Parathyroid adenoma (tissue), 2 donors: ENCODE data around the gene ZNF436.

Experiments
- H2AFZ ChIP-seq: fragments of 300-600 bp; sonication (generic); one replicate; pipeline ENCODE4 v1.7.0; 2017; ENCODE audit warnings: antibody characterized with exemption, mild to moderate bottlenecking
- H3K27ac ChIP-seq: fragments of 300-600 bp; sonication (generic); one replicate; pipeline ENCODE4 v1.7.0; 2017
- H3K27me3 ChIP-seq: fragments of 300-600 bp; sonication (generic); one replicate; pipeline ENCODE4 v1.7.0; 2017; ENCODE audit warnings: low read length; ENCODE audit not compliant: control insufficient read depth, insufficient read depth
- H3K36me3 ChIP-seq: fragments of 300-600 bp; sonication (generic); one replicate; pipeline ENCODE4 v1.7.0; 2017; ENCODE audit warnings: low read length; ENCODE audit not compliant: control insufficient read depth, insufficient read depth
- H3K4me1 ChIP-seq: fragments of 300-600 bp; sonication (generic); one replicate; pipeline ENCODE4 v1.7.0; 2017; ENCODE audit warnings: control low read depth
- H3K4me2 ChIP-seq: fragments of 300-600 bp; sonication (generic); one replicate; pipeline ENCODE4 v1.7.0; 2017; ENCODE audit warnings: low read length
- H3K4me3 ChIP-seq: fragments of 300-600 bp; sonication (generic); one replicate; pipeline ENCODE4 v1.7.0; 2017; ENCODE audit warnings: low read depth, low read length
- H3K79me2 ChIP-seq: fragments of 300-600 bp; sonication (generic); one replicate; pipeline ENCODE4 v1.7.0; 2017; ENCODE audit warnings: control low read depth
- H3K9ac ChIP-seq: fragments of 300-600 bp; sonication (generic); one replicate; pipeline ENCODE4 v1.7.0; 2017; ENCODE audit warnings: mild to moderate bottlenecking
- H3K9me3 ChIP-seq: fragments of 300-600 bp; sonication (generic); one replicate; pipeline ENCODE4 v1.7.0; 2017; ENCODE audit warnings: low read length; ENCODE audit not compliant: control insufficient read depth
- TF ChIP-seq, protein P1 (sequence below): fragments of 300-600 bp; sonication (generic); IDR thresholded peaks from one replicate; pipeline ENCODE4 v1.7.0; 2017; ENCODE audit warnings: antibody characterized with exemption, mild to moderate bottlenecking
- donor health status: primary hyperparathyroidism.

The ZNF436 gene

DNA sequence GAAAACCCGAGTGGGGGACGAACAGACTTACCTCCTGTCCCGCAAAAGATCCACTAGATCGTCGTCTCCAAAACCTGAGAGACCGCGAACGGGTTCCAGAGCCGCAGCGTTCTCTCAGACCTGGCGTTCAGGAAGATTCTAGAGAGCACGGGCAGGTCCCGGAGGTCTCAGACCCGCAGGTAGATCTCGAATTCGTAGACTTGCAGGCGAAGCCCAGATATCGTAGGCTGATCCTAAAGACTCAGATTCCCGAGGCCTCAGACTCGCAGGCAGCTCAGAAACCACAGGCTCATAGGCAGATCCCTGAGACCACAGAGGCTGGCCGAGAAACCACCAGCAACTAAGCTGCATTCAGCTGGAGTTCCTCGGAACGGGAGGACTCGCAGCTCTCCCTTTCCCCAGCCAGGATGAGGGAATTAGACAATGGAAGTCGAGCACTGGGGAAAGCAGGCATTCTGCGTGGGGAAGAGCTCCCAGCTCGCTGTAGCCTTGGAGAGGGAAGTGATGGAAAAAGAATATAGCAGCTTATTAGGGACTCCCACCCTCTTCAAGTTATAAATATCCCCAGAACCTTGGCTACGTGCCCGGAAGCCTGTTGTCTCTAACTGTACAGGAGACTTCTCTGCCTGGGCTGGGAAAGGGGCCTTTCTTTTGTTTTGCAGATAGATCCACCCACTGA lies at the start of gene ZNF436:
Gene ZNF436, minus strand, starts transcription at position 502 of the 679 bp plus-strand sequence. CDS start 1,831 bp downstream, outside the sequence.
- Histone ChIP-seq H3K27ac (peak within 1 kb of the TSS; percentile 95), H3K4me1 (peaks cover 7% of the 10 kb centered on the region), H3K27me3 (no peaks in the 10 kb centered on the region), H3K4me2 (peak within 1 kb of the TSS; percentile 99), H3K9me3 (no peaks in the 10 kb centered on the region), H2AFZ (peak within 1 kb of the TSS; percentile 98), H3K36me3 (no peaks in the 10 kb centered on the region), H3K4me3 (peak within 1 kb of the TSS; percentile 99), H3K9ac (peak within 1 kb of the TSS; percentile 32), H3K79me2 (no peaks in the 10 kb centered on the region)
- TF ChIP-seq, protein P1, sequence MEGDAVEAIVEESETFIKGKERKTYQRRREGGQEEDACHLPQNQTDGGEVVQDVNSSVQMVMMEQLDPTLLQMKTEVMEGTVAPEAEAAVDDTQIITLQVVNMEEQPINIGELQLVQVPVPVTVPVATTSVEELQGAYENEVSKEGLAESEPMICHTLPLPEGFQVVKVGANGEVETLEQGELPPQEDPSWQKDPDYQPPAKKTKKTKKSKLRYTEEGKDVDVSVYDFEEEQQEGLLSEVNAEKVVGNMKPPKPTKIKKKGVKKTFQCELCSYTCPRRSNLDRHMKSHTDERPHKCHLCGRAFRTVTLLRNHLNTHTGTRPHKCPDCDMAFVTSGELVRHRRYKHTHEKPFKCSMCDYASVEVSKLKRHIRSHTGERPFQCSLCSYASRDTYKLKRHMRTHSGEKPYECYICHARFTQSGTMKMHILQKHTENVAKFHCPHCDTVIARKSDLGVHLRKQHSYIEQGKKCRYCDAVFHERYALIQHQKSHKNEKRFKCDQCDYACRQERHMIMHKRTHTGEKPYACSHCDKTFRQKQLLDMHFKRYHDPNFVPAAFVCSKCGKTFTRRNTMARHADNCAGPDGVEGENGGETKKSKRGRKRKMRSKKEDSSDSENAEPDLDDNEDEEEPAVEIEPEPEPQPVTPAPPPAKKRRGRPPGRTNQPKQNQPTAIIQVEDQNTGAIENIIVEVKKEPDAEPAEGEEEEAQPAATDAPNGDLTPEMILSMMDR: no peak

DNA sequence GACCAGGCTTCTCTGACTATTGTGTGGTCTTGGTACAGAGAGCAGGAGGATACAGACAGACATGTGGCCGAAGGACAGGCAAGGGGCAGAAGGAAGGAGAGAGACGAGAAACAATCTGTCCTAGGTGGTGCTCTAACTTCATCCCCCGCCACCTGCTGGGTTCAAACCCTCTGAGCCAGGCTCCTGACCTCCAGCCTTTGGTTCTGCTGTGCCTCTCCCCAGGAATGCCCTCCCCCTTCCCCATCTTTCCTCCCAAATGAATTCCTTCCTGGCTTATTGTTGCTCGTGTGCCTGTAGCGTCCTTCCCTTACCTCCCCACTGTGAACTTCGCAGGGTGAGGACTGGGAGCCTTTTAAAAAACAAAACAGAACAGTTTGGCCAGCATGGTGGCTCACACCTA lies 49.5 kb upstream of the ZNF436 start:
- Histone ChIP-seq H3K27me3 (no peaks in the 10 kb centered on the region), H3K79me2 (no peaks in the 10 kb centered on the region), H3K4me1 (no peaks in the 10 kb centered on the region), H3K9ac (no peak overlapping the region), H3K4me3 (no peak overlapping the region), H3K4me2 (no peak overlapping the region), H3K36me3 (no peaks in the 10 kb centered on the region), H3K27ac (no peak overlapping the region), H2AFZ (no peak overlapping the region), H3K9me3 (no peaks in the 10 kb centered on the region)
- TF ChIP-seq, protein P1: no peak

DNA sequence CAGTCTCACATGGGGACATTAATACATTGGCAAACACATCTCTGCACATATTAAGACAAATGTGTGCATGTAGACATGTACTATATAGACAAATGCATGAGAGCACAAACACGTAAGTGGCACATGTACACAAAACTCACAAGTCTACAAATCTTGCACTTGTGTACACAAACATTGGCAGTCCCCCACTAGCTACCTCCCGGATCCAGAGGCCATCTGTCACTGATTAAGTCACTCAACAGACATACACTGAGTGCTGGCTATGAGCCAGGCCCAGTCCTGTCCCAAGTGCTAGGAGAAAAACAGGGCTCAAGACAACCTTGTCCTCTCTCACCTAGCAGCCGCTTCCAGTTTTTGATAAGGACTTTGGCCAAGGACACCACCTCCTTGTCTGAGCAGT lies 47.9 kb upstream of the ZNF436 start:
- no peaks in the 10 kb centered on the region for H3K9me3 ChIP-seq
- TF ChIP-seq, protein P1: no peak
- no peaks in the 10 kb centered on the region for H3K27me3 ChIP-seq
- H2AFZ ChIP-seq: no peak overlapping the region
- no peaks in the 10 kb centered on the region for H3K79me2 ChIP-seq
- H3K4me3 ChIP-seq: no peak overlapping the region
- no peaks in the 10 kb centered on the region for H3K4me1 ChIP-seq
- H3K4me2 ChIP-seq: no peak overlapping the region
- H3K9ac ChIP-seq: no peak overlapping the region
- no peak overlapping the region for H3K27ac ChIP-seq
- no peaks in the 10 kb centered on the region for H3K36me3 ChIP-seq

DNA sequence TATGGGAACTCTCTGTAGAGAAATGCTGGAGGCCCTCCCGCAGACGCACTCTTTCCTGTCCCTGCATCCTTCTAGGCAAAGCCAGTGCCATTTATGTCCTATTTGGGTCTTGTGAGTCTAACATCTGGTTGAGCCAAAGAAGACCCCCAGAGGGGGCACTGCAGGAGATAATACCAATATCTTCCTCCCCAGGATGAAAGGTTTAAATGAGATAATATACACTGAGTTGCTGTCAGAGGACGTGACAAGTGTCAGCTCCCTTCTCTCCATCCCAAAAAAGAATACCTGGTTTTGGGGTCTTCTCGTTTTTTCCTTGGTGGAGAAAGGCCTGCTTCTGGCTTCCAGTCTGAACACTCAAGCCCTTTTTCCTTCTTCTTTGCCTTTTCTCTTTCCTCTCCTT lies 47.3 kb upstream of the ZNF436 start:
- Histone ChIP-seq H2AFZ (no peak overlapping the region), H3K27ac (no peak overlapping the region), H3K9me3 (no peaks in the 10 kb centered on the region), H3K79me2 (no peaks in the 10 kb centered on the region), H3K4me3 (no peak overlapping the region), H3K9ac (no peak overlapping the region), H3K36me3 (no peaks in the 10 kb centered on the region), H3K27me3 (no peaks in the 10 kb centered on the region), H3K4me2 (no peak overlapping the region), H3K4me1 (no peaks in the 10 kb centered on the region)
- TF ChIP-seq, protein P1: no peak

DNA sequence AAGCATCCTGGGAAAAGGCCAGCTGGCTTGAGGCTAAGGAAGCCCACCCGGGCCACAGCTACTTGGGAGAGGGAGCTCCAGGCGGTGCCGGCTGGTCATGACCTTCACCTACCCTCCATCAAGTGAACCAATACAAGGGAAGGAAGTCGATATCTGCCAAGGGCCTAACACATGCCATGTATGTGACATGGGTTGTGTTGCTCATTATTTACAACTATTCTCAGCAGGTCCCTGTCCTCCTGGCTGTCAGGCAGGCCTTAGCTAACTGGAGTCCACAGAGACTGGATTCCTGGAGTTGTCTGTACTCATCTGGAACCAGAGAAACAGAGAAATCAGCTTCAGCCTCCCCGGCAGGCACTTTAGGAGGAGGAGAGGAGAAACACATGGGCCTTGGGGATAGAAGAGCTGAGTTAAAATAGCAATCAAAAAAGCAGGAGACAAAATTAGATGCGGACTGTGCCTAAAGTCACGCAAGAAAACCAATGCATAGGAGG lies 39.2 kb upstream of the ZNF436 start:
- no peaks in the 10 kb centered on the region for H3K79me2 ChIP-seq
- H3K4me3 ChIP-seq: no peak overlapping the region
- H3K27me3 ChIP-seq: no peaks in the 10 kb centered on the region
- H3K27ac ChIP-seq: no peak overlapping the region
- no peak overlapping the region for H3K9ac ChIP-seq
- TF ChIP-seq, protein P1: no peak
- no peaks in the 10 kb centered on the region for H3K9me3 ChIP-seq
- no peak overlapping the region for H2AFZ ChIP-seq
- H3K4me2 ChIP-seq: no peak overlapping the region
- peaks cover 4% of the 10 kb centered on the region for H3K4me1 ChIP-seq
- no peaks in the 10 kb centered on the region for H3K36me3 ChIP-seq
